ENCODE measurements around the gene NSDHL.
"Not testable (repeated sequence)": the region's sequence is repeated elsewhere in the genome, so short reads cannot be mapped to it uniquely, and the experiment has no call there.

The NSDHL gene

GRCh38 chrX:152830312-152831305, at the start of gene NSDHL, which contains the start of gene CETN2:
TSS of gene NSDHL (plus strand) at chrX:152831063. CDS start at chrX:152846325, 15,262 bp downstream.
TSS of gene CETN2 (minus strand) at chrX:152830757. CDS start at chrX:152830710, 47 bp downstream.
- DNase-seq (ENCODE audit: low read depth), result peak; percentile 82

GRCh38 chrX:152787062-152787461, 43.8 kb upstream of the NSDHL start:
- DNase-seq (ENCODE audit: low read depth), result not testable (repeated sequence)

- DNase-seq (ENCODE audit: low read depth), result no peak
These were observed 31.9 kb upstream of the NSDHL start for GRCh38 chrX:152798945-152799344.

DNA sequence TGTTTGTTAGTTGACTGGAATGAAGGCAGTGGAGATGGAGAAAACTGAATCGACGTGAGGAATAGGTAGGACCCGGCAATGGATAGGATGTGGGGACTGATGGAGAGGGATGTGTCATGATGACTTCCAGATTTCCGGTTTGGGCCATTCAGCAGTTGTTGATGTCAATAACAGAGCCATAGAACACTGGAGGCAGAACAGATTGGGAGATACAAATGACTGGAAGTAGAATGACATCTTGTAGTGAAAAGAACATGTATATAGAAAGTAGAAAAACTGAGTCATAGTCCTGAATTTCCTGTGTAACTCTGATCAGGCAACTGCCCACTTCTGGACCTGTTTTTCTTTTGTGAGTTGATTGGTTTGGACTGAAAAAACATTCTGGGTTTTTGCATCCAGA, 24.8 kb upstream of the NSDHL start:
- no peak for DNase-seq (ENCODE audit: low read depth)

DNA sequence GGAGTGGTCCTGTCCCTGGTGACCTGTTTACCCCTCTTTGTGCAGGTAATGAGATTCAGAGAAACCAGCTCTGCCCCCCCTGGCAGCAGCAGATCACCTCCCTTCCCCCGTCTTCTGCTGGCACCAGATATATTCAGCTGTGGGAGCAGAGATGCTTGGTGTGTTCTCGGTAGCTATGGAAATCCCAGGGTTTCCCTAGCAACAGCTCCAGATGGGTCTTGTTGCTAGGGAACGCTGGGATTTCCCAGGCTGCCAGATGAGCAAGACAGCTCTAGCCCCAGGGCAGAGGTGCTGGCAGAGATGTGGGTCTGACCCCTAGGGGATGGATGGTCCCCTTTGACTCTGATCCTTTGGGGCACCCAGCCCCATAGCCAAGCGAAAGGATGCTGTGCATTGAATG, 20.5 kb upstream of the NSDHL start:
- no peak for DNase-seq (ENCODE audit: low read depth)

DNA sequence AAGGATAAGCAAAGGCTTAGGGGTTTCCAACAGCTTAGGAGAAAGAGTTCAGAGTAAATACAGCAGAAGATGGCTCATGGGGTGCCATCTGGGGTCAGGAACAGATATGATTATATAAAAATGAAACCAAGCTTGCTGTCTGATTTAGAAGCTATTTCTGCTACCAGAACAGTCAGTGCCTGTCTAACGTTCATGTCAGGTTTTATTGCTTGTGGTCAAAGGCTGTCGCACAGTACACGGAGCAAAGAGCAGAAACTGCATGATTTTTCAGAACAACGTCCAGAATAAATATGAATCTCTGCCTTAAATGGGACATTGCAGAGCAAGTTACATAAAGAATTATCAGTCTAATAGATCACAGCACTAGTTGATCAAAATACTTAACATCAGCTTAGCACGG, 17.7 kb upstream of the NSDHL start:
- no peak for DNase-seq (ENCODE audit: low read depth)

GRCh38 chrX:152814048-152814447, 16.8 kb upstream of the NSDHL start:
- DNase-seq (ENCODE audit: low read depth), result no peak

DNA sequence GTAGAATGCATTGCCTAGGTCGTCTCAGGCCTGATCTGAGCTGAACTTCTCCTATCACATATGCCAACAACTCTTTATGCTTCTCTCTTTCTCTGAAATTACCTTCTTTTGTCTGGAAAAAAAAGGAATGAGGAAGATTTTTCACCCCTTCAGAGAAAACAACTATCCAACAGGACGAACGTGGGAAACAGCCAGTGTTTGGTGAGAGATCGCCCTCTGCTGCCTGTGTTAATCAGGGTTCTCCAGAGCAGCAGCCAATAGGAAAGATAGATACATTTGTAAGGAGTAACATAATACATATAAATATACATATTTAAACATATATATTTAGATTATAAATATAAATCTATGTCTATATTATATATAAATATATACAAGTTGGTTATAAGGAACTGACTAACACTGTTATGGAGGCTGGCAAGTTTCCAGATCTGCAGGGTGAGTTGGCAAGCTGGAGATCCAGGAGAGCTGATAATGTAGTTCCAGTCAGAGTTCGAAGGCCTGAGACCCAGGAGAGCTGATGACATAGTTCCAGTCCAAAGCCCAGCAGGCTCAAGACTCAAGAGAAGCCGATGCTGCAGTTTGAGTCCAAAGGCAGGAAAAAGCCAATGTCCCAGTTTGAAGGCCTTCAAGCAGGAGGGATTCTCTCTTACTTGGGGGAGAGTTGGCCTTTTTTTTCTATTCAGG, 13.6 kb upstream of the NSDHL start:
- no peak for DNase-seq (ENCODE audit: low read depth)

- DNase-seq (ENCODE audit: low read depth), result no peak
These were observed 12.5 kb upstream of the NSDHL start for GRCh38 chrX:152818356-152818755.

DNA sequence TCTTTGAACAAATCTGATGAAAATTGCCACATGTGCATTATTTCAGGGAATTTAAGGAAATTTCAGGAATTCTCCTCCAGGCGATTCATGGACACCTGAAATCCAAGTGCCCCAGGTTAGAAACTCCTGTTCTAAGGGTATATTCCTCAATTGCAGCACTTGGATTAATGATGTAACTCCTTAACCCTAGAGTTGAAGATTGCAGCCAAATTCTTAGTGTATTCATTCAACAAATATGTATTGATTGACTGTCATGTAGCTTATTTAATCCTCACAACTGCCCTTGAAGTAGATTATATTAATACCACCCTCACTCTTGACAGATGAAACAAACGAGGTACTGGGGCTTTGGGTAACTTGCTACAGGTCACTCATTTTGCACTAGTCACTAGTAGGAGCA, 11.6 kb upstream of the NSDHL start:
- no peak for DNase-seq (ENCODE audit: low read depth)

GRCh38 chrX:152819732-152820131, 11.1 kb upstream of the NSDHL start:
- DNase-seq (ENCODE audit: low read depth), result no peak

DNA sequence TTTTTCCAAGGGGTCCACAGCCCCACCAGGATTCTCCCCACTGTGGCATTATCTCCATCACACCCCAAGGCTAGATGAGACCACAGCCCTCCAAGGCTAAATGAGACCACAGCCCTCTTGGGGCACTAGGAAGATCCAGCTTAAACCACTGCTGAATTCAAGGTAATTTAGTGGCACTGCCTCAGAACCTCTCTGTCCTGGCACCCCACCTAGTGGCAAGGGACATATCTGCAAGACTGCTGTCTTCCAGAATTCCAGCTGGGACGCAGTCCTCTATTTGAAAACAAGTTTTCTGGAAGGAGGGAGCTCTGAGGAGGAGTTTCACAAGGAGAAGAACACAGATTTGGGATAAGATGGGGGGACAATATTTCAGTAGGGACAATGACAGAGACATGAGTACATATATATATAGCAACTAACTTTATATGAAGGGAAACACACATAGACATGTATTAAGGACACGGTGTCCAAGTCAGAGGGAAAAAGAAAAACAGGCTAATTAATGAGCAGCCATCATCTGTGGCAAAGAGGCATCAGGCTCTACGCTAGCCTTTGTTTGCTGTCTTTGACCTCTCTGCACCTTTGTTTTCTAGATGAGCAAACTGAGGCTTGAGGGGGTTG, 9.6 kb upstream of the NSDHL start:
- DNase-seq (ENCODE audit: low read depth), result no peak

GRCh38 chrX:152822383-152823086, 8.3 kb upstream of the NSDHL start:
- DNase-seq (ENCODE audit: low read depth), result no peak

GRCh38 chrX:152823657-152824056, 7.2 kb upstream of the NSDHL start:
- no peak for DNase-seq (ENCODE audit: low read depth)

DNA sequence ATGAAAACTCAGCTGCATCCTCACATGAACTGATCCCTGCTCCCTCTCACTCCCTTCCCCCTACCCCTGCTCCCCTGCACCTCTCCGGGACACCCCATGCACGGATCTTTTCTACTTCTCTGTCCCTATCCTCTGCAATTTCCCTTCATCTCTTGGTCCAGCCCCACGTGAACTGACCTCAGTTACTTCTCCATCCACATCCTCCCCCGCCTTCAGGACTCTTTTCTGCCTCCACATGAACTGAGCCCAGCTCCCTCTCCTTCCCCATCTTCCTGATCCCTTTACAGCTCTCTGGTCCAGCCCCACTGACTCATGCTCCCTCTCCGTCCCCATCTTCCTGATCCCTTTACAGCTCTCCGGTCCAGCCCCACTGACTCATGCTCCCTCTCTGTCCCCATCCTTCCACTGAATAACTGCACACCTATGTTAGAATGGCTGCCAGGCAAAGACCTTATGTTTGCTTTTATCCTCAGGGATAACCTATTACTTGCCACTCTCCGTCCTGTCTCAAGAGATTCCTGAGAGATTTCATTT, 6.0 kb upstream of the NSDHL start:
- DNase-seq (ENCODE audit: low read depth), result no peak

- no peak for DNase-seq (ENCODE audit: low read depth)
These were observed 528 bp downstream of the NSDHL start for GRCh38 chrX:152831391-152831790.

DNA sequence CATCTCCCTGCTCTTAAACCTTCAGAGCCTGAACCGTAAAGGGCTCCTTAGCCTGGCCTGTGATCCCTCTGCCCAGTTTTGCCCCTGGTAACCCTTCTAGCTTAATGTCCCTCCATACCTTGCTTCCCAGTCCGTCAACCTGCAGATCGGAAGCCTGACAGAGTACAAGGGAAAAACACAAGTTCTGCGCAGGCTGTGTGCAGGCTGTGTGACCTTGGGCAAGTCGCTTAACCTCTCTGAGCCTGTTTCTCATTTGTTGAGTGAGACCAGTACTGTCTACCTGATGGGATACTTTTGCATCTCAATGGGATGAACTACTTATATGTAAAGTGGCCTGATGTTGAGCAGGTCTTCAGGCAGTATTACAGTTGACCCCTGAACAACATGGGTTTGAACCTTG, 1.7 kb downstream of the NSDHL start:
- DNase-seq (ENCODE audit: low read depth), result no peak

- no peak for DNase-seq (ENCODE audit: low read depth)
These were observed 2.5 kb downstream of the NSDHL start for GRCh38 chrX:152833378-152833777.

DNA sequence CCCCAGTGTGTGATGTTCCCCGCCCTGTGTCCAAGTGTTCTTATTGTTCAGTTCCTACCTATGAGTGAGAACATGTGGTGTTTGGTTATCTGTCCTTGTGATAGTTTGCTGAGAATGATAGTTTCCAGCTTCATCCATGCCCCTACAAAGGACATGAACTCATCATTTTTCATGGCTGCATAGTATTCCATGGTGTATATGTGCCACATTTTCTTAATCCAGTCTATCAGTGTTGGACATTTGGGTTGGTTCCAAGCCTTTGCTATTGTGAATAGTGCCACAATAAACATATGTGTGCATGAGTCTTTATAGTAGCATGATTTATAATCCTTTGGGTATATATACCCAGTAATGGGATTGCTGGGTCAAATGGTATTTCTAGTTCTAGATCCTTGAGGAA, 4.6 kb downstream of the NSDHL start:
- not testable (repeated sequence) for DNase-seq (ENCODE audit: low read depth)

- no peak for DNase-seq (ENCODE audit: low read depth)
These were observed 12.0 kb downstream of the NSDHL start for GRCh38 chrX:152842772-152843338.

DNA sequence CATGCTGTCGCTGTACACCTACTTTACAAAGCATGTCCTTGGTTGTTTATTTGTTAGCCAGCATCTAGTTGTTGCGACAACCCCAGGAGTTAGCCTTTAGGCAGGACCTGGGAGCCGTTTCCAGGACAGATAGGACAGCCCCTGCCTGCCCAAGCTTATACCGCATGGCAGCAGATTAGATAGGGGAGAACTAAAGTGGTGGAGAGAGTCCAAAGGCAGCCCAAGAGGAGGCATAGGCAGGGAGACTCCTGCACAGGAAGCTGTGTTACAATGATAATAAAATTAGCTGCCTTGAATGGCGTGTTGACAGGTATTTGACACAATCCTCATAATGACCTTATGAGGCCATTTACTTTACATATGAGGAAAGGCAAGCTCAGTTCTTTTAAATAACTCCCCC, 13.0 kb downstream of the NSDHL start:
- DNase-seq (ENCODE audit: low read depth), result no peak
